ENCODE data around the gene CHAMP1.

The CHAMP1 gene

GRCh38 chr13:114325729-114326128, 11.4 kb downstream of the CHAMP1 start:
- H3K4me1 ChIP-seq (ENCODE audit: control insufficient read depth, insufficient read depth, low read length): no peaks in the 10 kb centered on the region
- ChIA-PET POLR2A (no interaction called here), CTCF (interaction anchor here (0.8 kb wide), 1 partner anchor 27 kb away, joined by 3 read pairs; no protein-coding TSS in a partner anchor)
- H3K36me3 ChIP-seq (ENCODE audit: control insufficient read depth in 2 of 2, insufficient read depth in 1 of 2, low read length in 2 of 2): peaks cover 25 to 58% of the 10 kb centered on the region in 2 experiments
- H3K27ac ChIP-seq (ENCODE audit: extremely low read depth, low read depth, low read length): no peak overlapping the region
- TF ChIP-seq BCL11B (tag by site-specific recombination; IDR thresholded peaks at IDR 0.05; ENCODE audit: low read depth) (no peak), ZNF211 (tag by site-specific recombination; IDR thresholded peaks at IDR 0.05; ENCODE audit: low read depth) (no peak), SP2 (tag by site-specific recombination; IDR thresholded peaks at IDR 0.05) (no peak), ZNF707 (tag by site-specific recombination; IDR thresholded peaks at IDR 0.05) (no peak), ZNF19 (tag by site-specific recombination; IDR thresholded peaks at IDR 0.05; ENCODE audit: low read depth) (no peak), ZNF777 (tag by site-specific recombination; IDR thresholded peaks at IDR 0.05; ENCODE audit: borderline replicate concordance) (no peak), ZNF837 (tag by site-specific recombination; IDR thresholded peaks at IDR 0.05) (no peak), GLIS1 (tag by site-specific recombination; IDR thresholded peaks at IDR 0.05) (no peak)
- no peaks in the 10 kb centered on the region for H3K9me3 ChIP-seq (ENCODE audit: control insufficient read depth, insufficient read depth, low read depth, low read length)
- H3K4me3 ChIP-seq (ENCODE audit: low read depth, low read length): no peak overlapping the region

- CTCF ChIA-PET: no interaction called here
Measured at GRCh38 chr13:114328034-114328433, 13.7 kb downstream of the CHAMP1 start.

More at GRCh38 chr13:114328034-114328433, 13.7 kb downstream of the CHAMP1 start:
- POLR2A ChIA-PET: no interaction called here
- TF ChIP-seq HOXC10 (CRISPR knock-in tag; IDR thresholded peaks at IDR 0.05): no peak
- no peak for TF ChIP-seq AEBP2 (tag by site-specific recombination; IDR thresholded peaks at IDR 0.05; ENCODE audit: borderline replicate concordance)
- TF ChIP-seq SCRT1 (tag by site-specific recombination; IDR thresholded peaks at IDR 0.05; ENCODE audit: borderline replicate concordance): no peak
- TF ChIP-seq KLF1 (tag by site-specific recombination; IDR thresholded peaks at IDR 0.05): no peak
- no peak for TF ChIP-seq PBX3 (CRISPR knock-in tag; IDR thresholded peaks at IDR 0.05)
- no peak for TF ChIP-seq ZBTB26 (tag by site-specific recombination; optimal IDR thresholded peaks at IDR 0.05)
- TF ChIP-seq ZNF140 (tag by site-specific recombination; IDR thresholded peaks at IDR 0.05): no peak
- no peak for TF ChIP-seq ZNF555 (tag by site-specific recombination; conservative IDR thresholded peaks at IDR 0.05)
- no peak for TF ChIP-seq ZNF362 (tag by site-specific recombination; IDR thresholded peaks at IDR 0.05)
- no peak for TF ChIP-seq KLF9 (tag by site-specific recombination; IDR thresholded peaks at IDR 0.05; ENCODE audit: low read depth)
- no peak for TF ChIP-seq ZNF148 (tag by site-specific recombination; IDR thresholded peaks at IDR 0.05; ENCODE audit: borderline replicate concordance)
- TF ChIP-seq ZNF626 (tag by site-specific recombination; IDR thresholded peaks at IDR 0.05): no peak
- no peak for TF ChIP-seq ZBTB6 (tag by site-specific recombination; IDR thresholded peaks at IDR 0.05)
- no peak for TF ChIP-seq ZNF24 (tag by site-specific recombination; IDR thresholded peaks at IDR 0.05)
- no peak for TF ChIP-seq ZNF280C (tag by site-specific recombination; IDR thresholded peaks at IDR 0.05)
- TF ChIP-seq ZBTB48 (tag by site-specific recombination; IDR thresholded peaks at IDR 0.05): no peak
- no peak overlapping the region for H3K4me3 ChIP-seq (ENCODE audit: low read depth, low read length)
- no peak overlapping the region for H3K27ac ChIP-seq (ENCODE audit: extremely low read depth, low read depth, low read length)
- H3K36me3 ChIP-seq (ENCODE audit: control insufficient read depth in 2 of 2, insufficient read depth in 1 of 2, low read length in 2 of 2): peaks cover 7 to 36% of the 10 kb centered on the region in 2 experiments
- H3K9me3 ChIP-seq (ENCODE audit: control insufficient read depth, insufficient read depth, low read depth, low read length): no peaks in the 10 kb centered on the region
- H3K4me1 ChIP-seq (ENCODE audit: control insufficient read depth, insufficient read depth, low read length): no peaks in the 10 kb centered on the region
